ENCODE results near the gene DSCAML1.

The DSCAML1 gene

DNA sequence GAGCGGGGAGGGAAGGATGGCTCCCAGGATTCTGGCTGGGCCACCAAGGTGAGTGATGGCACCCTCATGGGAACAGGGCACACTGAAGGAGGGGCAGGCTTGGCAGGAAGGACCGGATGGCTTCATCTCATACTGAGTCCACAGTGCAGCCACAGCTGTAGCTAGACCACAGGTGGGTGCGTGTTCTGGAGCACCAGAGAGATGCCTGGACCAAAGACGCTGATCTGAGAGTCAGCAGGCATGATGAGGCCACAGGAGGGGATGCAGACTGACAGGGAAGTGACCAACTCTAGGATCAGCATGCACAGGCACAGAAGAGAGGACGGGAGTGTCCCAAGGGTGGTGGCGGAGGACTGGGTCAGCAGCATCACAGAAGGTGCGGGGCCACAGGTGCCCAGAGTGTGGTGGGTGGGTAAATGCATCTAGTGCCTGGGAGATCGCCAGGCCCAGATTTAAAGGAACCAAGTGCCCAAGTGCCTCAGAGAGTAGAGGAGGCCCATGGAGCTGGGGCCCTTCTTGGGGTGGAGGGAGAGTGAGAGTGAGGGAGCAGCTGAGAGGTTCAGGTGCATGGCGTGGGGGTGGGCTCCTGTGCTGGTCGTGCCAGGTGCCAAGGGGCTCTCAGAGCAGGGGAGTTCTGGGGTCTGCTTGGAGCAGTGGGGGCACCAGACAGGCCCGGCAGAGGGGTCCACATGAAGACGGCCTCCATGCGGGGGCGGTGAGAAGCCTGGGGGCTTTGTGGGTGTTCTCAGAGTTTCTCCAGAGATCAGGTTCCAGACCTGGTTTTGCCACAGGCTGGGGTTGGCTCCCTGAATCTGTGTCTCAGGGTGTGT is 355.7 kb downstream of the DSCAML1 start:
- Histone ChIP-seq H3K9ac (ENCODE audit: low read length) (no peak overlapping the region), H3K9me3 (ENCODE audit: insufficient read depth, low read length) (no peaks in the 10 kb centered on the region), H3K4me2 (ENCODE audit: low read length) (no peak overlapping the region), H3K4me3 (ENCODE audit: low read length) (no peak overlapping the region), H3K27me3 (ENCODE audit: low read depth, low read length) (no peaks in the 10 kb centered on the region), H2AFZ (ENCODE audit: low read depth, low read length) (no peak overlapping the region), H3K27ac (ENCODE audit: low read length) (no peak overlapping the region), H3K4me1 (ENCODE audit: low read length) (peaks cover 7% of the 10 kb centered on the region), H3K79me2 (ENCODE audit: low read length) (no peaks in the 10 kb centered on the region), H3K36me3 (replicated peaks; ENCODE audit: low read depth, low read length) (no peaks in the 10 kb centered on the region), H4K20me1 (ENCODE audit: insufficient read depth, low read length) (no peaks in the 10 kb centered on the region)
- TF ChIP-seq EZH2phosphoT487 (IDR thresholded peaks at IDR 0.05; ENCODE audit: low read depth): no peak
- TF ChIP-seq, protein P1, sequence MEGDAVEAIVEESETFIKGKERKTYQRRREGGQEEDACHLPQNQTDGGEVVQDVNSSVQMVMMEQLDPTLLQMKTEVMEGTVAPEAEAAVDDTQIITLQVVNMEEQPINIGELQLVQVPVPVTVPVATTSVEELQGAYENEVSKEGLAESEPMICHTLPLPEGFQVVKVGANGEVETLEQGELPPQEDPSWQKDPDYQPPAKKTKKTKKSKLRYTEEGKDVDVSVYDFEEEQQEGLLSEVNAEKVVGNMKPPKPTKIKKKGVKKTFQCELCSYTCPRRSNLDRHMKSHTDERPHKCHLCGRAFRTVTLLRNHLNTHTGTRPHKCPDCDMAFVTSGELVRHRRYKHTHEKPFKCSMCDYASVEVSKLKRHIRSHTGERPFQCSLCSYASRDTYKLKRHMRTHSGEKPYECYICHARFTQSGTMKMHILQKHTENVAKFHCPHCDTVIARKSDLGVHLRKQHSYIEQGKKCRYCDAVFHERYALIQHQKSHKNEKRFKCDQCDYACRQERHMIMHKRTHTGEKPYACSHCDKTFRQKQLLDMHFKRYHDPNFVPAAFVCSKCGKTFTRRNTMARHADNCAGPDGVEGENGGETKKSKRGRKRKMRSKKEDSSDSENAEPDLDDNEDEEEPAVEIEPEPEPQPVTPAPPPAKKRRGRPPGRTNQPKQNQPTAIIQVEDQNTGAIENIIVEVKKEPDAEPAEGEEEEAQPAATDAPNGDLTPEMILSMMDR (IDR thresholded peaks at IDR 0.05; ENCODE audit: low read depth, low read length): no peak

DNA sequence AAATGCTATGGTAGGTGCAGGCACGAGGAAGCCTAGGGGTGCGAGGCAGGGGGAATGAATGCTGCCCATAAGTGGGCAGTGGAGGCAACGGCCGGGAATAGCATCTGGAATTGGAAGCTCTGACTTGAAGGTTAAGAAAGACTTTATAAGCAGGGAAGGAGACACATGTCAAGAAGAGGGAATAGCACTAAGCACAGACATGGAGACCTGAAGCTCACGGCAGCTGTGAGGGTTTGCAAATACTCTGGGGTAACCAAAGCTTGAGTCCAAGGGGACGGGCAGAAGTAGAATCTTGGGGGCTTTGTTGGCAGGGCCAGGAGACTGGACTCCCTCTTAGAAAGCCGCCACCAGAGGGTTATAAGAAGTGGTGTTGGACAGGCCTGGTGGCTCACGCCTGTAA is 356.8 kb downstream of the DSCAML1 start:
- no peaks in the 10 kb centered on the region for H4K20me1 ChIP-seq (ENCODE audit: insufficient read depth, low read length)
- no peaks in the 10 kb centered on the region for H3K9me3 ChIP-seq (ENCODE audit: insufficient read depth, low read length)
- H3K4me3 ChIP-seq (ENCODE audit: low read length): no peak overlapping the region
- H3K27ac ChIP-seq (ENCODE audit: low read length): no peak overlapping the region
- no peaks in the 10 kb centered on the region for H3K36me3 ChIP-seq (replicated peaks; ENCODE audit: low read depth, low read length)
- no peak overlapping the region for H2AFZ ChIP-seq (ENCODE audit: low read depth, low read length)
- H3K9ac ChIP-seq (ENCODE audit: low read length): no peak overlapping the region
- H3K4me2 ChIP-seq (ENCODE audit: low read length): no peak overlapping the region
- peaks cover 18% of the 10 kb centered on the region for H3K4me1 ChIP-seq (ENCODE audit: low read length)
- no peak for TF ChIP-seq EZH2phosphoT487 (IDR thresholded peaks at IDR 0.05; ENCODE audit: low read depth)
- TF ChIP-seq, protein P1 (IDR thresholded peaks at IDR 0.05; ENCODE audit: low read depth, low read length): no peak
- no peaks in the 10 kb centered on the region for H3K79me2 ChIP-seq (ENCODE audit: low read length)
- H3K27me3 ChIP-seq (ENCODE audit: low read depth, low read length): no peaks in the 10 kb centered on the region

DNA sequence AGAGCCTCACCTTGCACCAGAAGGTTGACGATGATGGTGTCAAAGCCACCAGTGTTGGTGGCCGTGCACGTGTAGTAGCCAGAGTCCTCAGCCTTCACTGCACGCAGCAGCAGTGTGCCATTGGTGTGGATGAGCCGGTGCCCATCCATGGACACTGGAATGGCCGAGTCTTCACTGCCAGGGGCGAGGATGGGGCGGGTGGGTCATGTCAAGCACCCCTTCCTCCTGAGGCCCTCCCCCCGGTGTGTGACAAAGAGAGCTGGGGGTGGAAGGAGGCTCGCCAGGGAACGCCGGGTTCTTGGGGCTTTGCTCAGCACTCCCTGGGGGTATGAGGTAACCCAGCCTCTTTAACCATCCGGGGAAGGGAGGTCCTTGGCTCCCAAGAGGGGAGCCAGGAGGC is 357.8 kb downstream of the DSCAML1 start:
- Histone ChIP-seq H3K36me3 (replicated peaks; ENCODE audit: low read depth, low read length) (peaks cover 4% of the 10 kb centered on the region), H3K4me2 (ENCODE audit: low read length) (no peak overlapping the region), H3K9ac (ENCODE audit: low read length) (no peak overlapping the region), H4K20me1 (ENCODE audit: insufficient read depth, low read length) (no peaks in the 10 kb centered on the region), H2AFZ (ENCODE audit: low read depth, low read length) (no peak overlapping the region), H3K27ac (ENCODE audit: low read length) (no peak overlapping the region), H3K27me3 (ENCODE audit: low read depth, low read length) (no peaks in the 10 kb centered on the region), H3K4me1 (ENCODE audit: low read length) (peaks cover 23% of the 10 kb centered on the region), H3K4me3 (ENCODE audit: low read length) (no peak overlapping the region), H3K9me3 (ENCODE audit: insufficient read depth, low read length) (no peaks in the 10 kb centered on the region), H3K79me2 (ENCODE audit: low read length) (no peaks in the 10 kb centered on the region)
- TF ChIP-seq, protein P1 (IDR thresholded peaks at IDR 0.05; ENCODE audit: low read depth, low read length): no peak
- TF ChIP-seq EZH2phosphoT487 (IDR thresholded peaks at IDR 0.05; ENCODE audit: low read depth): no peak

DNA sequence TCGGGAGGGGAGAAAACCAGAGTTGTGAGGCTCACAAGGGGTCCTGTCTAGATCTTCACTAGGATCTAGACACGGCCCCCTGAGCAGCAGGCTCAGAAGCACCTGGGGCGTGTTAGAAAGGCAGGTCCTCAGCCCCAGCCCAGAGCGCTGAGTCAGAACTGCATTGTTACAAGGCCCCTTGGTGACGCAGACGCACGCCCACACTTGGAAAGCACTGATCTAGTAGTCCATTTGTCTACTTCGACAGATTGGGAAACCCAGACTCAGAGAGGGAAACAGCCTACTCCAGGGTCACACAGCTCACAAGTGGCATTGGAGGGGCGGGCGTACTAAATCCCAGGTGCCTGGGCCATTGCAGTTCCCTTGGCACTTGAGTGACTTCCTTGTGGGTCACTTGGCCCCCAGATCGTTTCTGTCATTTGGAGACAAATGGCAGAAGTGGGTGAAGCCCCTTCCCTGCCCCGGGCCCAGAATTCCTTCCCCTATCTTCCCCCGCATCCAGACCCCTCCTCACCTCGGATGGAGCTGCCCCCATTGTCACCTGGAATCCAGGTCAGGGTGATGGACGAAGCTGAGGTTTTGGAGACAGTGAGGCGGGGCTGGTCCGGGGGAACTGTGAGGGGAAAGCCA is 358.5 kb downstream of the DSCAML1 start:
- Histone ChIP-seq H3K4me1 (ENCODE audit: low read length) (peaks cover 30% of the 10 kb centered on the region), H3K4me2 (ENCODE audit: low read length) (no peak overlapping the region), H4K20me1 (ENCODE audit: insufficient read depth, low read length) (no peaks in the 10 kb centered on the region), H3K27me3 (ENCODE audit: low read depth, low read length) (no peaks in the 10 kb centered on the region), H3K27ac (ENCODE audit: low read length) (no peak overlapping the region), H2AFZ (ENCODE audit: low read depth, low read length) (no peak overlapping the region), H3K79me2 (ENCODE audit: low read length) (no peaks in the 10 kb centered on the region), H3K9me3 (ENCODE audit: insufficient read depth, low read length) (no peaks in the 10 kb centered on the region), H3K36me3 (replicated peaks; ENCODE audit: low read depth, low read length) (peaks cover 6% of the 10 kb centered on the region), H3K9ac (ENCODE audit: low read length) (no peak overlapping the region), H3K4me3 (ENCODE audit: low read length) (no peak overlapping the region)
- TF ChIP-seq EZH2phosphoT487 (IDR thresholded peaks at IDR 0.05; ENCODE audit: low read depth): no peak
- TF ChIP-seq, protein P1 (IDR thresholded peaks at IDR 0.05; ENCODE audit: low read depth, low read length): no peak
